Colonic mucosa (tissue), 4 donors: ENCODE results near the gene WDR81. TPM values are rescaled to one million over a fixed set of nuclear protein-coding genes. Genes with fewer than 3 reads are reported as not detected.

Source experiments
- DNase-seq: peaks from one replicate; pipeline ENCODE4 v3.0.0-alpha.2; 2020
- H3K27ac ChIP-seq: fragments of 200-600 bp; one replicate; pipeline ENCODE4 v1.8.0; 2021
- H3K27me3 ChIP-seq: fragments of 200-600 bp; one replicate; pipeline ENCODE4 v1.8.0; 2021
- H3K36me3 ChIP-seq: fragments of 200-600 bp; one replicate; pipeline ENCODE4 v1.8.0; 2021
- H3K4me1 ChIP-seq: fragments of 200-600 bp; one replicate; pipeline ENCODE4 v1.8.0; 2021; ENCODE audit warnings: mild to moderate bottlenecking
- H3K4me3 ChIP-seq: fragments of 200-600 bp; one replicate; pipeline ENCODE4 v1.8.0; 2021
- H3K9ac ChIP-seq, 2 donors: one replicate each; pipeline ENCODE4 v1.7.0; 2013; ENCODE audit warnings: control low read depth in 2 of 2, low read depth in 2 of 2, low read length in 2 of 2
- H3K9me3 ChIP-seq: fragments of 200-600 bp; one replicate; pipeline ENCODE4 v1.8.0; 2021
- CTCF ChIP-seq: fragments of 200-600 bp; IDR thresholded peaks from one replicate; pipeline ENCODE4 v1.8.0; 2022; ENCODE audit warnings: antibody characterized with exemption, mild to moderate bottlenecking
- intact Hi-C: fragments of 100-400 bp; cut with DNase I; formaldehyde crosslinking; loops from one replicate; pipeline ENCODE4 v1.14.1; 2022
- total RNA-seq, 2 donors: library from RNA; stranded (reverse); fragmentation: NEBNext Ultra II Directional in 1 of 2; extraction: Animal tissue kit (Norgen Biotek cat#: 25700) in 1 of 2; gene quantifications; one replicate each; pipeline ENCODE4 v1.2.1, GENCODE V29; 2021
- donor health status: healthy.
- donor health status: DM: no; HTN: no; CAD: no.
- donor health status: DM: no; HTN: no; CAD: no.

WDR81 gene
- total RNA-seq, 2 donors from 2014 or later = 9.2 to 16.0 TPM

GRCh38 chr17:1731194-1731506, 6.6 kb downstream of the WDR81 start:
- no peaks in the 10 kb centered on the region for H3K4me1 ChIP-seq
- H3K27ac ChIP-seq = no peak overlapping the region
- intact Hi-C loops = loop anchor here (5.0 kb wide), 1 partner anchor 51 kb away; no protein-coding TSS in a partner anchor
- no peak overlapping the region for H3K9ac ChIP-seq
- no peaks in the 10 kb centered on the region for H3K36me3 ChIP-seq
- no peak for DNase-seq
- H3K27me3 ChIP-seq = no peaks in the 10 kb centered on the region
- no peaks in the 10 kb centered on the region for H3K9me3 ChIP-seq
- TF ChIP-seq CTCF = no peak
- no peak overlapping the region for H3K4me3 ChIP-seq

GRCh38 chr17:1732241-1732832, 7.8 kb downstream of the WDR81 start:
- H3K4me1 ChIP-seq = peaks cover 4% of the 10 kb centered on the region
- H3K27me3 ChIP-seq = no peaks in the 10 kb centered on the region
- no peaks in the 10 kb centered on the region for H3K9me3 ChIP-seq
- no peaks in the 10 kb centered on the region for H3K36me3 ChIP-seq
- DNase-seq = no peak
- no peak overlapping the region for H3K4me3 ChIP-seq
- H3K9ac ChIP-seq = no peak overlapping the region
- intact Hi-C loops = loop anchor here (5.0 kb wide), 1 partner anchor 50 kb away; no protein-coding TSS in a partner anchor
- no peak for TF ChIP-seq CTCF
- H3K27ac ChIP-seq = no peak overlapping the region

- TF ChIP-seq CTCF = no peak
- intact Hi-C loops = loop anchor here (5.0 kb wide), 1 partner anchor 49 kb away; no protein-coding TSS in a partner anchor
- no peaks in the 10 kb centered on the region for H3K9me3 ChIP-seq
- no peak for DNase-seq
- H3K27ac ChIP-seq = no peak overlapping the region
- H3K9ac ChIP-seq = no peak overlapping the region
- no peaks in the 10 kb centered on the region for H3K27me3 ChIP-seq
- no peaks in the 10 kb centered on the region for H3K36me3 ChIP-seq
- no peak overlapping the region for H3K4me3 ChIP-seq
- peaks cover 4% of the 10 kb centered on the region for H3K4me1 ChIP-seq
These were observed 8.4 kb downstream of the WDR81 start for GRCh38 chr17:1732833-1733321.

- TF ChIP-seq CTCF = no peak
- DNase-seq = no peak
- H3K4me1 ChIP-seq = peaks cover 4% of the 10 kb centered on the region
- H3K36me3 ChIP-seq = no peaks in the 10 kb centered on the region
- H3K9me3 ChIP-seq = no peaks in the 10 kb centered on the region
- no peak overlapping the region for H3K9ac ChIP-seq
- intact Hi-C loops = loop anchor here (5.0 kb wide), 1 partner anchor 49 kb away; no protein-coding TSS in a partner anchor
- no peak overlapping the region for H3K4me3 ChIP-seq
- no peaks in the 10 kb centered on the region for H3K27me3 ChIP-seq
- no peak overlapping the region for H3K27ac ChIP-seq
These were observed 9.3 kb downstream of the WDR81 start for GRCh38 chr17:1733759-1734158.

GRCh38 chr17:1735418-1735817, 10.9 kb downstream of the WDR81 start:
- DNase-seq = no peak
- Histone ChIP-seq H3K9ac (no peak overlapping the region), H3K36me3 (no peaks in the 10 kb centered on the region), H3K9me3 (no peaks in the 10 kb centered on the region), H3K27ac (no peak overlapping the region), H3K27me3 (no peaks in the 10 kb centered on the region), H3K4me3 (no peak overlapping the region), H3K4me1 (peaks cover 4% of the 10 kb centered on the region)
- no peak for TF ChIP-seq CTCF
- intact Hi-C loops = no loop called here
